GM21447 (cell line): Measurements from ENCODE around the gene CXCL12.

ENCODE experiments used
- ATAC-seq: cut with Tn5 transposase; IDR thresholded peaks from one replicate; pipeline ENCODE4 v1.9.1; 2021; ENCODE audit not compliant: unreplicated experiment

Gene CXCL12

DNA sequence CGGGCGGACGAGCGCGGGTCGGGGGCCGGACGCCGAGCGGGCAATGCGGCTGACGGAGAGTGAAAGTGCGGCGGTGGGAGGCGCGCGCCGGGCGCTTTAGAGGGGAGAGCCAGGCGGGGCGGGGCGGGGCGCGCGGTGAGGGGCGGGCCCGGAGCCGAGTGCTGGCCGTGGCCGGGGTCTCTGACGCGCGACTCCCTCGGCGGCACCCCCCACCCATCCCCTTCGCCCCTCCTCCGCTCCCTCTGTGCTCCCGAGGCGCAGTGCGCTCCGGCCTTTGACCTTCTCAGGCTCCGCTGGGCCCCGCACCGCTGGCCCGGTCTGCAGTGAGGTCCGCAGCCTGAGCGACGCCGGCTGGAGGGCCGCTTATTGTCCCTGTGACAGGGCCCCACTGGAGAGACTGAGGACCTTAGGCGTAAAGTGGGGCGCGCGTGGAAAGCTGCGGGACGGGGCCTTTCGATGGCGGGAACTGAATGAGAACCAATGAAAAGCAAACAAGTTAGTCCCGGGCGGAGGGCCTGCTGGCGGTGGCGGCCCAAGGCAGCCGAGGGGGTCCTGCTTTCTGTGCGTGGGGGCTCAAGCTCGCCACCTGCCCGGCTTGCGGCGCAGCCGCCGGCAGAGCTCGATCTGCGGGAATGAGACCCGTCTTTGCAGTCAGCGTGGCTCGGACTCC lies at the start of gene CXCL12:
CXCL12 (minus strand) TSS at position 72 of the 670 bp plus-strand sequence. CDS start 92 bp downstream, outside the sequence.
- no peak for ATAC-seq

DNA sequence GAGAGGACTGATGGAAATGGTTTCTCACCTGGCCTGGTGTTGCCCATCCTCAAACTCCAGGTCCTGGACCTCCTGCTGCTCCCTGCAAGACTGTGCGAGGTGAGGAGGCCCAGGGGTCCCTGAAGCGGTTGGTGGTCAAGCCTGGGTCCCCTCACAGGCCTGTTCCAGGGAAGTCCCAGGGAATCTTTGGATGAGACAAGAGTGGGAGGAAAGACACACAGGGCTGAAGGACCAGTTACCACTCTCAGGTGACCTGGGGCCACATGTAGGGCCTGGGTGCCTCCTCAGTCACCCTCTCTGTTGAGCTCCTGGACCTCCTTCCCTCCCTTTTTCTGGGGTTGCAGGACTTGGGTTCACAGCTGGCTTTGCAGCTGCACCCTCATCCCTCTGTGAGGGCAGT lies 42.6 kb upstream of the CXCL12 start:
- ATAC-seq, result no peak

DNA sequence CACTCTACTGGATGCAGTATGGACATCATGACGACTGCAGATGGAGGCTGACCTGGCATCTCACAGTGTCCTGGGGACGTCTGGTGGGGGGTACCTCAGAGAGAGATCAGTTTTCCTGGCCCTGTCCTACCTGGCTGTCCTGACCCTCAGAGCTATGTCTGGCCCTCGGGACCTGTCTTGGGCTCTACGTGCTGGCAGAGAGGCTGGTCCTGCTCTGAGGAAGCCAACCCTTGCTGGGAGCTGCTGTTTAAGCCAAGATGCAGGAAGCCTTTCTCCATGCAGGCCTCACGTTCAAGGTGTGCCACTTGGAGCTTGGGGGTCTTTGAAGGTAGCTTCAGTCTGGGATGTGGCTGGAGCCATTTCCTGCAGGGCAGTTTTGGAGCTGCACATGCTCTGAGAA lies 42.1 kb upstream of the CXCL12 start:
- no peak for ATAC-seq

DNA sequence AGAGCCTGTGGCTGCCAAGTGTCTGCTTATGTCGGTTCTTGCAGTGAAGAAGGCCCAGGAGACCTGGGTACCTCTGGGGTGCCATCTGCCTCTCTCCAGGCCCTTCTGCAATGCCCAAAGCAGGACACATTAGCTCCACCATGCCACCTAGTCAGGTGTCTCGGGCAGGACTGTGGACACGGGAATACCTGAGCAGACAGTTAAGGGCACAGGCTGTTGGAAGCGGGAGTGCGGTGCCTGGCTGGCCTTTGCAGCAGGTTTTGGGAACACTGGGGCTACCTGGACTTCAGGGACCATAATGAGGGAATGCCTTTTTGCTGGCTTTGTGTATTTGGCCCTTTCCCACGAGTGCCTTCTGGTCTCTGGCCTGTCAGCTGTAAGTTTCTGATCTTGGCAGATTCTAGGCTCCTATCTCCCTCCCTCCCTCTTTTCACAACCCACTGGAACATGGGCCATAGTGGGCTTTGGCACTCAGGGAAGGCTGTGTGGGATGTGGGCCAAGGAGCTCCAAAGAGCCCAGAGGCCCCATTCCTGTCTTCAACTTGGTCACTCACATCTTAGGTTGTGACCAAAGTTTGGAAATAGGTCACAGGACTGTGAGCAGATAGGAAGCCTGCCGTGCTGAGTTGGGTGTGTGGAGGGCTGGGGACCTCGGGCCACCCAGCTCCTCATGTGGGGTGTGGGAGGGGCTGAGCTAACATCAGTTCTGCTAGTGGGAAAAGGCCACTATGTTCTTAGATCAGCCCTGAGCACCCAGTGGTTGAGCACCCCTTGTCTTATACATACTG lies 41.5 kb upstream of the CXCL12 start:
- ATAC-seq, result no peak

DNA sequence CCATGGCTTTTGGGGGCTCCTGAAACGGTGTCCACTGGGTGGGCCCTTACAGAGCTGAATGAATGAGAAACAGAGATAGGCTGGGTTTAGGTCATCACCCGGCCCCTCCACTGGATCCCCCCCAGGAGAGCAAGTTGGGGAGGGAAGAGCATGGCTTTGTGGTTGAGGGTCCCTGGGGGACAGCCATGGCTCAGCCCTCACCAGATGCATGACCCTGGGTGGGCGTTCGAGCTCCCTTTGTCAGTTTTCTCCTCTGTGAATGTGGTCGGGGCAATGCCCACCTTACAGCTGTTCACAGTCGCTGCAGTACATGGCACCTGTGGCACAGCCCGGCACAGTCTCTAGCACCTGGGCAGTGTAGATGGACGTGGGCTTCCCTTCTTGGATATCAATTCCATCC lies 40.6 kb upstream of the CXCL12 start:
- no peak for ATAC-seq

DNA sequence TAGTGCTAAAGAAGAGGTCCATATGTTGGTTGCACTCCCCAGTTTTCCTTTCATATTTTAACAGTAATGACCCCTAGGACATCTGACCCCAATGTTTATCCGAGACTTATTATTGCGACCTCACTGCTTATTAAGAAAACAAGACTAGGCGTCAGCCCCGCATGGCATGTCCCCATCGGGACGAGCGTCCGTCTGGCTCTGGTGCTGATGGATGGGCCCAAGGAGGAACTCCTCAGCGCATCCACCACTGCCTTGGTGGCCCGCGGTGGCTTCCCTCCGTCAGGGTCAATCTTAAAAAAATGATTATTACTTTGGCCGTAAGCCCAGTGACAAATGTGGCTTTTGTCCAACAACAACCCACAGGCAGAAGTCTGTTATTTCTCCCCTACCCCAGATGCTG lies 40.1 kb upstream of the CXCL12 start:
- ATAC-seq, result no peak

DNA sequence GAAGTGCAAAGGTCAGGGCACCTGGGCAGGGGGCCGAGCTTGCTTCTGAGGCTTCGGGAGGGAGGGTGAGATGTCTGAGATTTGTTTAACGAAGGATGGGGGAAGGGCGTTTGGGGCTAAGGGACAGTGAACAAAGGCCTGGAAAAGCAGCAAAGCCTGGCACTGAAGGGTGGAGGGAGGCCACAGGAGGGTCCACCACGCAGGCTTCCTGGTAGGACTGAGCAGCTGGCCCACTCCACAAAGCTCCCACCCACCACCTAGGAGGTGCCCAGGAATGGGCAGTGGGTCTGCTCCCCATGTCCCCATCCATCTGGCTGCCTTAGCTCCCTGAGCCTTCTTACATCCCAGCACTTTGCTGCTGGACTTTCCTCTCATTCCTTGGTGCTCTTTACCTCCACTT lies 39.4 kb upstream of the CXCL12 start:
- no peak for ATAC-seq

DNA sequence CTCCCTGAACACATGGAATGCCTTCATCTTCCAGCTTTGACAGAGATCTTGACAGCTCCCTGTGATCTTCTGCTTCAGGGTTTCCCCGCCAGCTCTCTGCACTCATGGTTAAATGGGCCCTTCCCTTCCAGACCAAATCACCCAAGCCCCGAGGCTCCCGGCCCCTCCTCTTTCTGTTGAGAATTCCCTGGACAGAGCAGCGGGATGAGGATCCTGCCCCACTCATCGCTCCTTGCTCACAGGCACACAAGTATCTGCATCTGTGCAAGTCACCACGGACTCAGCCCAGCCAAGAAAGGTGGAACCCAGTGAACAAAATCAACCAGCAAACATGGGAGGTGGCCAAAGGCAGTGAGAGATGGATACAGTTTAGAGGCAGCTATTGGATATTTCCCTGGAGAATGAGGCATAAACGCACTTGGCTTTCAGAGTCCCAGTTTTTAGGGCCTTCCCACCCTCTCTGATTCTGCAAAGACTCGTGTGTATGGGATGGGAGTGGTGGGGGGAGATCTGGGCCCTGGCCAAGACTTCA lies 37.7 kb upstream of the CXCL12 start:
- ATAC-seq, result no peak

DNA sequence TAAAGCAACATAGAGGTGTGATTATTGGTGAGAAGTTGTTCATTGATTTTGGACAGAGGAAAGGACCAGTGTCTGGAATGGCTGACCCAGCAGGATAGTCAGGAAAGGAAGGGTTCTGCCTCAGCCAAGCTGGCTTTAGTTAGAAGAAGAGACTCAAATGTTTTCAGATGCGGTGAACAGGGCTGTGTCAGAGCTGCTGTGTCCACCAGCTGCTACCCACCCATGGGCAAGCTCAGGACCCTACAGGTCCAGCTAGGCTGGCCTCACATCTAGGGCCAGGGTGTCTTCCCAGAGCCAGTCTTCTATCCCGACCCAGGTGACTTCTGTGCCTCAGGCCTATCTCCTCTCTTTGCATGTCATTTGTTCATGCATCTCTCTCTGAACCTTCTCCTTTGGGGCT lies 37.3 kb upstream of the CXCL12 start:
- ATAC-seq, result no peak

DNA sequence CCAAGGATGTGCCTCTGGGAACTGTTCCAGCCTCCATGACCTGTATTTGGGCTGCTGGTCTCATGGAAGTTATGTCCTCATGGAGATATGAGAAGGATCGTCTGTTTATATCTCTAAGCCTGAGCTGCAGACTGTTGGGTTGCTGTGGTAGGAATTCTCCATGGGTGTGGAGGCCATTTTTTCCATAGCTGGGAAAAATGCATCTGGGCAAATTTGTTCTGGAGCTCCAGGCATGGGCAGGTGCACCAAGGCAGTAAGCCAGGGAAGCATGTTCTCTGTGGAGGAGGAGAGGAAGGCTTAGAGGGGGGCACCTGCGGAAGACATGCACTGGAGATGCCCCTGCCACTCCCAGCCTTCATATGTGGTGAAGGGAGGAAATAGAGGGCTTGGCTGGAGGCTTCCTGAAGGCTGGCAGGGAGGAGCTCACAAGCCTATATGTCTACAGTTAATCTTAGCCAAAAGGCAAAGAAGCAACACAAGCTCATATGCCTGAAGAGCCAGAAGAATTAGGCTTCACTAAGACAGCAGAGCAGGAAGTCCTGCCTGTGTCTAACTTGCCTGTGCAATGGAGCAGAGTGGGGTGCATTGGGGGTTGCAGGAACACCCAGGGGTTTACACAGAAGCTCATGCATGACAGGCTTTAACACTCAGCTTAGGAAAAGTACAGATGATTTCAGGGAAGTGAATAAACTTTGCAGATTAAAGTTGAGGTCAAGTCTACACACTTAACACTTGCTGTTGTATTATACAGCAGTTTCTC lies 35.1 kb upstream of the CXCL12 start:
- no peak for ATAC-seq

DNA sequence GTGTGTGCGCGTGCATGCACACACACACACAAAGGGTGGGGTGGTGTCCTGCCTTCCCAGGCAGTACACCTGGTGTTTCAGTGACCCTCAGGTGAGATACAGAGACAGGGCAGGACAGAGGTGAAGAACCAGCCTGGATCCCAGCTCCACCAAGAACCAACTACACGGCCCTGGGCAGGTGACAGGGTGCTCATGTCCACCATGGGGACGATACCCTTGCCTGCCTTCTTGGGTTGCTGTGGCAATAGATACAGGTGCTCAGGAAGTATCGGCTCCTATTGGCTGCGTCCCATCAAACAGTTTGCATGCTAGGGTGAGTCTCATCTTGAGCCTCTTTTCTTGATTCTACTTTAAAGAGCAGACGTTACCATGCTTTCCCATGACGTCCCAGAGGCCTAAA lies 33.7 kb upstream of the CXCL12 start:
- ATAC-seq, result no peak

DNA sequence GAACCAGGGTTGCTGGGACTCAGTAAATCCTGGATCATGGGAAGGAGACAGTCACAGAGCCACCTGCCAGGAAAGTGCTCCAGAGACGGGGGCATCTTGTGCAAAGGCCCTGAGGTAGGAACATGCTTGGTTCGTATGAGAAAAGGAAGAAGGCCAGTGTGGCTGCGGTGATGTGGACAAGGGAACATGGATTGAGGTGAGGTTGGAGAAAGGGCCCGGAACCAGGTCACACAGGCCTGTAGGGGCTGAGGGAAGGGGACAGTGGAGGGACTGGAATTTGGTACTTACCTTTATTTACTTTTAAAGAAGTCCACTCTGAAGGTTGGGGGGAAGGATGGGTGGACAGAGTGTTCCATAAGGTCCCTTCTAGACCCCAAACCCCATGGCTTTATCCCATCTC lies 32.9 kb upstream of the CXCL12 start:
- ATAC-seq, result no peak

DNA sequence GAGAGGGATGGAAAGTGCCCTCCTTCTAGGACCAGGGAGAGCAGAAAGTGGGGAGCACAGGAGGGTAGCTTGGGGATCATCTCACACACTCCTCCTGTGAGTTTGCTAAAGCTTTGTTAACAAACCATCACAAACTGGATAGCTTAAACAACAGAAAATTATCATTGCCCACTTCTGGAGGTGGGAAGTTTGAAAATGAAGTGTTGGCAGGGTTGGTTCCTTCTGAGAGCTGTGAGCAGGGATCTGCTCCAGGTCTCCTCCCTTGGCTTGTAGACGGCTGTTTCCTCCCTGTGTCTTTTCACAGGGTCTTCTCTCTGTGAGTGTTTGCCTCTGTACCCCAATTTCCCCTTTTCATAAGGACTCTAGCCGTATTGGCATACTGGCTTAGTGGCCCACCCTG lies 32.0 kb upstream of the CXCL12 start:
- ATAC-seq, result no peak

DNA sequence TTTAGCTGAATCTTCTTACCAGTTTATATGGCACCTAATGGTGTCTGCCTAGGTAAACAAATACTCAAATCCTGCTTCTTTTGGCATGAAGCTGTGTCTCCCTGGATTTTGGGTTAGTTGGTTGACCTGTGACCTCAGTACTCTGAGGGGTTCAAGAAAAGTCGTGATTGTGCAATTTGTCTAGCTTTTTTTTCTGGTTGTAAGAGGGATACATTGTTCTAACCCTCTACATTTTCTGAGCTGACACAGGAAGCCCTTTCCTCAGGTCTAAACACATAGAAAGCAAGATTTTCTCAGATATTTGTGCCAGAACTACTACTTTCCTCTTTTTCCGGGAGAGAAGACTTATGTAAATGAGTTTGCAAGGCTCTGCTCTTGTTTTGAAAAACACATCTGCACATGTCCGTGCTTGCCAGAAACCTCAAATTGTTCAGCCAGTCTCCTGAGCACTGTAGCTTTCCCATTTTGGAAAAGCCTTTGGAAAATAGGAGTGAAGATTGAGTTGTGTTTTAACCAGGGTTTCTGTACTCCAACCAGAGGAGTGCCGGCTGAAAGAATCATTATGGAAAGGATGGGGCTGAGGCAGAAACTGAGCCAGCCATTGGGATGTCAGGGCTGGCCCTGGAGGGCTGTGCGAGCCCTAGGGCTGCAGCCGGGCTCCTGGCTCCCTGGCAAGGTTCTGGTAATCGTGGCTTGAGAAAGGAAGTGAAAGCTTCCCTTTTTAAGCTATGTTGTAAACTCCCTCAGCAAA lies 31.3 kb upstream of the CXCL12 start:
- no peak for ATAC-seq

DNA sequence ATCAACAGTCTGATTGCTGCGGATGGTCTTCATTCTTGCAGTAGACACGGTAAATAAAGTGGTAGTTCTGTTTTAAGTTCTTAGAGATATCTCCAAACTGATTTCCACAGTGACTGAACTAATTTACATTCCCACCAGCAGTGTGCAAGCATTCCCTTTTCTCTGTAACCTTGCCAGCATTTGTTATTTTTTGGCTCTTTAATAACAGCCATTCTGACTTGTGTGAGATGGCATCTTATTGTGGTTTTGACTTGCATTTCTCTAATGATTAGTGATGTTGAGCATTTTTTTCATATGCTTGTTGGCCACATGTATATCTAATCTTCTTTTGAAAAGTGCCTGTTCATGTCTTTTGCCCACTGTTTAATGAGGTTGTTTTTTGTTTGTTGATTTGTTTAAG lies 30.2 kb upstream of the CXCL12 start:
- ATAC-seq, result no peak

DNA sequence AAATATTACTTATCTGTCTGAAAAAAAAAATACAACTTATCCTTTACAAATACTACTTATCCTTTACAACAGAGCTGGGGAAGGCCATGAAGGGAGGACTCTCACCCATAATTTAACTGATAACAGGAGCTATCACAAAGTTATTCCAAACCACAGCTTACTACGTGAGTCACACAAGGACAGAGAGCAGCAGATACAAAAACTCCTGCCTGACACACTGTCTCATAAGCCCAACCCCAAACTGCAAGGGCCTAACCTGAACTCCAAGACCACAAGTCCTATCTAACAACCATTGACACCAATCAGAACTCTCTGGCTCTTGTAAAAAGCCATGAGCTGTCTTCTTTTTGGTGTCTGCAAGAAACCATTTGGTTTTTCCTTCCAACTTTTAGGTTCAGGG lies 28.5 kb upstream of the CXCL12 start:
- no peak for ATAC-seq

DNA sequence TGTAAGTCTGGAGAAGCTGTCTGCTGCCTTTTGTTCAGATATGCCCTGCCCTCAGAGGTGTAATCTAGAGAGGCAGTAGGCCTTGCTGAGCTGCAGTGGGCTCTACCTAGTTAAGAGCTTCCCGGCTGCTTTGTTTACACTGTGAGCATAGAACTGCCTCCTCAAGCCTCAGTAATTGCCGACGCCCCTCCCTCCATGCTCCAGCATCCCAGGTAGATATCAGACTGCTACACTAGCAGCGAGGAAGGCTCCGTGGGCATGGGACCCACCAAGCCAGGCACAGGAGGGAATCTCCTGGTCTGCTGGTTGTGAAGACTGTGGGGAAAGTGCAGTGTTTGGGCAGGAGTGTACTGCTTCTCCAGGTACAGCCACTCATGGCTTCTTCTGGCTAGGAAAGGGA lies 26.4 kb upstream of the CXCL12 start:
- ATAC-seq, result no peak

DNA sequence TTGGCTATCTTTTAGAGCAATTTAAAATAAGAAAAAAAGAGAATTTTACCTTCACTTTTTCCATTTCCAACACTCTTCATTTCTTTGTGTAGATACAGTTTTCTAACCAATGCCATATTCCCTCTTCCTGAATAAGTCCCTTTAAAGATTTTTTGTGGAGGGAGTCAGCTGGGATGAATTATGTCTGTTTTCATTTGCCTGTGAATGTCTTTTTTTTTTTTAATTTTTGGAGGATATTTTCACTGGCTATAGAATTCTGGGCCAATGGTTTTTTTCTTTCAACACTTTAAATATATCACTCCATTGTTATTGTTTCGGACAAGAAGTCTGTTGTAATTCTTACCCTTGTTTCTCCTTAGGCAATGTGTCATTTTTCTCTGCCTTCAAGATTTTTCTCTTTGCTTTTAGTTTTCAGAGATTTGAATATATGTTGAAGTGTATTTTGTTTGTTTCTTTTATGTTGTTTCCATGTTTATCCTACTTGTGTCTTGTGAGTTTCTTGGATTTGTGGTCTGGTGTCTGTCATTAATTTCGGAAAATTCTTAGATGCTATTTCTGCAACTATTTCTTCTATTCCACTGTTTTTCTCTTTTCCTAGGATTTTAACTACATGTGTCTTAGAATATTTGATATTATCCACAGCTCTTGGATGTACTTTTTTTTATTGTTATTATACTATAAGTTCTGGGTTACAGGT lies 20.0 kb upstream of the CXCL12 start:
- no peak for ATAC-seq

DNA sequence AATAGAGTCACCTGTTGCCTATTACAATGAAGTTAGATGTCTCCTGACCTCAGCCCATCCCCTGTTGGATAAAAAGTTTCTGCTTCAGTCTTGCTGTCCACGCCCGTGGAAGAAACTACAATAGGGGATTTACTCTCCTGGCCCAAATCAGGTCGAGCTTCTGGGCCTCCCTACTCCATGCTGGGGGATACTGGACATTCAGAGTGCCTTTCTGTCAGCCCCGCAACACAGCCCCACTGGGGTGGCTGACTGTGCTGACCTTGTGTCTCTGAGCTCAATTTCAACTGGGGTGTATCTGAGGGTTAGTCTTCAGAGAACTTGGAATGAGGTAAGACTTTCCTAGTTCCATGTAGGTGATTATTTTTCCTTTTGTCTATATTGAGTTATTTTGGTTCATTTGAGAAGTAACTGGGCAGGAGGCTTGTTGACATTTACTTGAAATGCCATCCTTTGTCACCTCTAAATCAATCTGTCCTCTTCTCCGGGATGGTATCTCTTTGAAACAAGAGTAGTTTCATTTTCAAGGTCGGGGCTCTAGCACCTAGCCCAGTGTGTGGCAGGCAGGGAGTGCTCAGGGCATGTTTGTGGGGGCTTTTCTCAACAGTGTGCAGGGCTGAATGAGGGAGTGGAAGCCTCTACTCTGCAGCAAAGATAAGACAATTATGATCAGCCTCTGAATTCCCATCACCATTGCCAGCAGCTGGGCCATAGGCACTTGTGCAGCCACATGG lies 17.7 kb upstream of the CXCL12 start:
- ATAC-seq, result no peak

DNA sequence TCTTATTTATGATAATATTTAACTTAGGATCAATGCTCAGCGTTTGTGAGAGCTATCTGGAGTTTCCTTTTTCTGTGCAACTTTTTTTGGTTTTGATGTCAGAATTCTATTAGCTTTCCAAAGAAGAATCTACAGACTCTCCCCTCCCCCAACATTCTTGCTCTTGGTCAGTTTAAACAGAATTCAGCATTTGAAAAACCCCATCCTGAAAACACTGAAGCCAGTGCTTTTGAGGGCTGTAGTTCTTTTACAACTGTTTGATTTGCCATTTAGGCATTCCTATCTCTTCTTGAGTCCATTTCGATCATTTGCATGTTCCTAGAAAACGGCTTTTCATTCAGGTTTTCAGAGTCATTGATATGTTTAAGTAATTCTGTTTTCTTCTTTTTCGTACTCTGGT lies 15.6 kb upstream of the CXCL12 start:
- no peak for ATAC-seq
